Epithelial cell of proximal tubule (primary cell): ENCODE measurements around the gene SFR1. TPM values are rescaled to one million over a fixed set of nuclear protein-coding genes. Genes with fewer than 3 reads are reported as not detected.

Source experiments
- DNase-seq: peaks from one replicate; pipeline ENCODE4 v3.0.0-alpha.2; 2011; ENCODE audit warnings: low read depth
- H3K4me3 ChIP-seq: 2 replicates; pipeline ENCODE4 v1.5.1; 2011; ENCODE audit warnings: low read depth, mild to moderate bottlenecking, low read length
- CTCF ChIP-seq: conservative IDR thresholded peaks from 2 replicates; pipeline ENCODE4 v1.5.1; 2012; ENCODE audit warnings: low read depth, mild to moderate bottlenecking, low read length
- total RNA-seq: library from RNA; depleted of rRNA; stranded (reverse); fragments of >200 nt; gene quantifications from 2 replicates; pipeline ENCODE4 v1.2.3, GENCODE V29; 2015

Gene SFR1
- total RNA-seq, 1 donor from 2014 or later: 15.2 TPM

GRCh38 chr10:104081998-104082397 lies 40.0 kb upstream of the SFR1 start:
- no peak overlapping the region for H3K4me3 ChIP-seq
- TF ChIP-seq CTCF: no peak

GRCh38 chr10:104084482-104085142 lies 37.4 kb upstream of the SFR1 start:
- H3K4me3 ChIP-seq: no peak overlapping the region
- TF ChIP-seq CTCF: no peak
- DNase-seq: no peak

More at GRCh38 chr10:104081998-104082397, 40.0 kb upstream of the SFR1 start:
- no peak for DNase-seq

GRCh38 chr10:104085801-104086400 lies 36.1 kb upstream of the SFR1 start, which contains the start of gene COL17A1:
COL17A1 (minus strand) TSS chr10:104085880; CDS start chr10:104080673, 5,207 bp downstream.
- H3K4me3 ChIP-seq: no peak within 1 kb of the TSS
- TF ChIP-seq CTCF: no peak
- DNase-seq: no peak

- H3K4me3 ChIP-seq: no peak overlapping the region
- TF ChIP-seq CTCF: no peak
- DNase-seq: no peak
These were observed 33.7 kb upstream of the SFR1 start for GRCh38 chr10:104088239-104088638.

- H3K4me3 ChIP-seq: no peak overlapping the region
- TF ChIP-seq CTCF: no peak
- no peak for DNase-seq
These were observed 32.4 kb upstream of the SFR1 start for GRCh38 chr10:104089621-104090020.

- DNase-seq: no peak
- no peak overlapping the region for H3K4me3 ChIP-seq
- TF ChIP-seq CTCF: no peak
These were observed 31.4 kb upstream of the SFR1 start for GRCh38 chr10:104090611-104091010.

DNA sequence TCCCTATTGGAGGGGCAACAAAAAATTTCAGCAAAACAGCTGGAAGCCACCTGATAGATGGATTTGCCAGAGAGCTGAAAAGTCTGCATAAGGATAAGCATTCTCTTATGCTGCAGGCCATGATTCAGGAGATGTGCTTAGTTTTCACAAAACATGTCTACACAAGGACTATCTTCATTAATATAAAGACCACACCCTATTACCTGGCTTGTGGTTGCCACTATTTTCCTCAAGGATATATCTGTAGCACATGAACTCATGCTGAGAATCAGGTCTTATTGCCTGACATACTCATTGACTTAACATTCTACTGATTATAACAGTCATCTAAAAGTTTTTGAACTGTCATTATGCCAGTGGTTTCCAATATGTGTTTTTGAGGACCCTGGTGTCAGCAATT lies 29.2 kb upstream of the SFR1 start:
- no peak for DNase-seq
- no peak overlapping the region for H3K4me3 ChIP-seq
- TF ChIP-seq CTCF: no peak
